PC-9 (cell line): ENCODE measurements around the gene ADSL. TPM values are rescaled to one million over a fixed set of nuclear protein-coding genes. Genes with fewer than 3 reads are reported as not detected.

ENCODE experiments used
- BruUV-seq: library from RNA; stranded (reverse); fragments of 400-500 nt; replicated peaks from 2 replicates; lab custom pipeline; 2021; lab: Mats Ljungman, UMichigan
- CTCF ChIA-PET: fragments of 300-600 bp; sonication (Branson Sonifier 250); formaldehyde crosslinking; loops from one replicate; lab custom pipeline; 2022; ENCODE audit warnings: antibody characterized with exemption; lab: Charles Lee
- POLR2A ChIA-PET: fragments of 300-600 bp; sonication (Branson Sonifier 250); formaldehyde crosslinking; loops from one replicate; lab custom pipeline; 2022; ENCODE audit warnings: antibody characterized with exemption; ENCODE audit not compliant: unreplicated experiment; lab: Charles Lee
- DNase-seq, 2 experiments: peaks; one replicate each; pipeline versions ENCODE4 v3.0.0 to v3.0.0-alpha.2; 2015 to 2022; ENCODE audit warnings: mixed read lengths in 1 of 2
- H2AFZ ChIP-seq: fragments of 200-600 bp; sonication (generic); 2 replicates; pipeline ENCODE4 v1.8.1; 2017; ENCODE audit warnings: antibody characterized with exemption
- H3F3A ChIP-seq: fragments of 200-600 bp; sonication (generic); 2 replicates; pipeline ENCODE4 v1.8.1; 2017; ENCODE audit warnings: antibody characterized with exemption, mild to moderate bottlenecking, low read depth; ENCODE audit not compliant: insufficient read depth
- H3K27ac ChIP-seq: fragments of 200-600 bp; sonication (generic); 2 replicates; pipeline ENCODE4 v1.6.1; 2016; ENCODE audit warnings: mixed run types
- H3K27me3 ChIP-seq: fragments of 200-600 bp; sonication (generic); 2 replicates; pipeline ENCODE4 v1.6.1; 2016; ENCODE audit warnings: low read depth, mixed run types; ENCODE audit not compliant: insufficient read depth
- H3K36me3 ChIP-seq: fragments of 200-600 bp; sonication (generic); 2 replicates; pipeline ENCODE4 v1.6.1; 2016; ENCODE audit warnings: low read depth, mixed run types
- H3K4me1 ChIP-seq: fragments of 200-600 bp; sonication (generic); replicated peaks from 2 replicates; pipeline ENCODE4 v1.6.1; 2016; ENCODE audit warnings: mixed run types; ENCODE audit not compliant: insufficient read depth
- H3K4me2 ChIP-seq: fragments of 200-600 bp; sonication (generic); 2 replicates; pipeline ENCODE4 v1.6.1; 2017; ENCODE audit warnings: mixed run types
- H3K4me3 ChIP-seq: fragments of 200-600 bp; sonication (generic); 2 replicates; pipeline ENCODE4 v1.6.1; 2016; ENCODE audit warnings: mixed run types
- H3K79me2 ChIP-seq: fragments of 200-600 bp; sonication (generic); 2 replicates; pipeline ENCODE4 v1.6.1; 2017; ENCODE audit warnings: low read depth, mixed run types
- H3K9me2 ChIP-seq: fragments of 200-600 bp; sonication (generic); 2 replicates; pipeline ENCODE4 v1.8.1; 2017; ENCODE audit warnings: mild to moderate bottlenecking; ENCODE audit not compliant: insufficient read depth
- H3K9me3 ChIP-seq: fragments of 200-600 bp; sonication (generic); 2 replicates; pipeline ENCODE4 v1.8.1; 2016; ENCODE audit warnings: low read depth; ENCODE audit not compliant: insufficient read depth
- H4K20me1 ChIP-seq: fragments of 200-600 bp; sonication (generic); 2 replicates; pipeline ENCODE4 v1.8.1; 2017; ENCODE audit not compliant: insufficient read depth
- CTCF ChIP-seq: fragments of 200-600 bp; sonication (generic); conservative IDR thresholded peaks from 2 replicates; pipeline ENCODE4 v1.6.1; 2017; ENCODE audit warnings: mixed run types, antibody characterized with exemption, mild to moderate bottlenecking, moderate library complexity
- EZH2 ChIP-seq: fragments of 200-600 bp; sonication (generic); IDR thresholded peaks from 2 replicates; pipeline ENCODE4 v1.8.0; 2017; ENCODE audit warnings: antibody characterized with exemption, low read depth
- intact Hi-C: fragments of 100-400 bp; cut with micrococcal nuclease; formaldehyde crosslinking; loops from one replicate; pipeline ENCODE4 v1.10.0; 2022; ENCODE audit not compliant: unreplicated experiment
- total RNA-seq: library from RNA; stranded (reverse); gene quantifications from 2 replicates; pipeline ENCODE4 v1.2.3, GENCODE V29; 2021

The ADSL gene
- total RNA-seq, 1 experiment from 2014 or later = 56.2 TPM

- no peaks in the 10 kb centered on the region for H3K27me3 ChIP-seq
- no peaks in the 10 kb centered on the region for H3K9me2 ChIP-seq
- H2AFZ ChIP-seq = no peak overlapping the region
- H3K27ac ChIP-seq = no peak overlapping the region
- BruUV-seq = no TSS peak
- POLR2A ChIA-PET = no interaction called here
- H3K4me3 ChIP-seq = no peak overlapping the region
- peaks cover 8% of the 10 kb centered on the region for H3F3A ChIP-seq
- intact Hi-C loops = no loop called here
- TF ChIP-seq EZH2 = no peak
- TF ChIP-seq CTCF = no peak
- no peaks in the 10 kb centered on the region for H3K4me1 ChIP-seq
- H3K9me3 ChIP-seq = no peaks in the 10 kb centered on the region
- no peak overlapping the region for H3K4me2 ChIP-seq
- DNase-seq = peak in 1 of 2 experiments; percentile 18
- peaks cover 2% of the 10 kb centered on the region; the same call in 1 of the 2 replicates for H3K79me2 ChIP-seq
- CTCF ChIA-PET = interaction anchor here (0.6 kb wide), 1 partner anchor 226 kb away, joined by 3 read pairs; no protein-coding TSS in a partner anchor
- H3K36me3 ChIP-seq = peaks cover 6% of the 10 kb centered on the region; the same call in 1 of the 2 replicates
- no peaks in the 10 kb centered on the region; the same call in 1 of the 2 replicates for H4K20me1 ChIP-seq
Measured at GRCh38 chr22:40430991-40431390, 84.7 kb downstream of the ADSL start.

- H2AFZ ChIP-seq = no peak overlapping the region
- peaks cover 2% of the 10 kb centered on the region; the same call in 1 of the 2 replicates for H3K4me1 ChIP-seq
- no peaks in the 10 kb centered on the region for H3K9me2 ChIP-seq
- no peaks in the 10 kb centered on the region for H3K9me3 ChIP-seq
- H3K36me3 ChIP-seq = peaks cover 6% of the 10 kb centered on the region; the same call in 1 of the 2 replicates
- H3K79me2 ChIP-seq = peaks cover 7% of the 10 kb centered on the region; the same call in 1 of the 2 replicates
- no peaks in the 10 kb centered on the region for H3K27me3 ChIP-seq
- H3K4me3 ChIP-seq = no peak overlapping the region
- no peak for DNase-seq
- intact Hi-C loops = no loop called here
- peaks cover 3% of the 10 kb centered on the region; the same call in 1 of the 2 replicates for H4K20me1 ChIP-seq
- POLR2A ChIA-PET = no interaction called here
- H3K4me2 ChIP-seq = no peak overlapping the region
- BruUV-seq = no TSS peak
- TF ChIP-seq CTCF (no peak), EZH2 (no peak)
- CTCF ChIA-PET = no interaction called here
- H3K27ac ChIP-seq = no peak overlapping the region
- peaks cover 18% of the 10 kb centered on the region for H3F3A ChIP-seq
Measured at GRCh38 chr22:40432157-40432556, 85.9 kb downstream of the ADSL start.

- no peak overlapping the region for H3K4me2 ChIP-seq
- H3K9me2 ChIP-seq = no peaks in the 10 kb centered on the region
- H2AFZ ChIP-seq = no peak overlapping the region
- H3K27ac ChIP-seq = no peak overlapping the region
- BruUV-seq = no TSS peak
- no peaks in the 10 kb centered on the region for H3K27me3 ChIP-seq
- no peak for DNase-seq
- H3K4me3 ChIP-seq = no peak overlapping the region
- ChIA-PET CTCF (interaction anchor here (0.9 kb wide), 1 partner anchor 214 kb away, joined by 3 read pairs; no protein-coding TSS in a partner anchor), POLR2A (no interaction called here)
- no peaks in the 10 kb centered on the region for H3K9me3 ChIP-seq
- H3K36me3 ChIP-seq = peaks cover 6% of the 10 kb centered on the region; the same call in 1 of the 2 replicates
- H3F3A ChIP-seq = peaks cover 22% of the 10 kb centered on the region
- TF ChIP-seq EZH2 (no peak), CTCF (no peak)
- H4K20me1 ChIP-seq = peaks cover 3% of the 10 kb centered on the region; the same call in 1 of the 2 replicates
- H3K4me1 ChIP-seq = peaks cover 3% of the 10 kb centered on the region; the same call in 1 of the 2 replicates
- H3K79me2 ChIP-seq = peaks cover 7% of the 10 kb centered on the region; the same call in 1 of the 2 replicates
- intact Hi-C loops = no loop called here
Measured at GRCh38 chr22:40432625-40433024, 86.3 kb downstream of the ADSL start.
